B cell (primary cell): Measurements from ENCODE around the gene UBE2E3. TPM values are rescaled to one million over a fixed set of nuclear protein-coding genes. Genes with fewer than 3 reads are reported as not detected.

ENCODE experiments used
- ATAC-seq: fragments of 200-7000 bp; cut with Tn5 transposase; one replicate; pipeline ENCODE4 v1.10.0; 2021; ENCODE audit warnings: low read depth, mild to moderate bottlenecking, moderate number of reproducible peaks, moderate library complexity
- CTCF ChIA-PET: fragments of 350-600 bp; sonication (Branson Sonifier 250); formaldehyde crosslinking; loops from one replicate; lab custom pipeline; 2021; ENCODE audit warnings: antibody characterized with exemption, inconsistent platforms; lab: Charles Lee
- POLR2A ChIA-PET: fragments of 350-600 bp; sonication (Branson Sonifier 250); formaldehyde crosslinking; loops from one replicate; lab custom pipeline; 2021; ENCODE audit warnings: antibody characterized with exemption; lab: Charles Lee
- DNase-seq: peaks from one replicate; pipeline ENCODE4 v3.0.0; 2013
- H2AFZ ChIP-seq: 2 replicates; pipeline ENCODE4 v1.6.1; 2012; ENCODE audit warnings: mild to moderate bottlenecking, low read depth, low read length; ENCODE audit not compliant: insufficient read depth, poor library complexity, severe bottlenecking
- H3K27ac ChIP-seq, 2 donors: 1 replicate in 1 of 2; 2 replicates in 1 of 2; pipeline ENCODE4 v1.5.1; 2012 to 2013; ENCODE audit warnings: low read length in 2 of 2, mild to moderate bottlenecking in 2 of 2, moderate library complexity in 1 of 2
- H3K27me3 ChIP-seq, 4 experiments: fragments of 200-600 bp in 1 of 4; sonication (generic) in 1 of 4; replicated peaks in 1 of 4; 1 replicate in 2 of 4; 2 replicates in 2 of 4; pipeline versions ENCODE4 v1.6.1 to v1.7.0; 2013 to 2016; ENCODE audit warnings: low read length in 3 of 4, mild to moderate bottlenecking in 2 of 4, mixed read lengths in 1 of 4, moderate library complexity in 1 of 4; ENCODE audit not compliant: insufficient read depth in 4 of 4, control insufficient read depth in 3 of 4; ENCODE audit errors: control extremely low read depth in 1 of 4
- H3K36me3 ChIP-seq, 2 experiments: replicated peaks in 1 of 2; 1 replicate in 1 of 2; 2 replicates in 1 of 2; pipeline versions ENCODE4 v1.6.1 to v1.7.1; 2013; ENCODE audit warnings: low read length in 1 of 2; ENCODE audit not compliant: insufficient read depth in 2 of 2, control insufficient read depth in 1 of 2; ENCODE audit errors: control extremely low read depth in 1 of 2, extremely low read depth in 1 of 2
- H3K4me1 ChIP-seq, 2 donors: fragments of 200-600 bp in 1 of 2; sonication (generic) in 1 of 2; 1 replicate in 1 of 2; 2 replicates in 1 of 2; pipeline versions ENCODE4 v1.5.1 to v1.6.1; 2013 to 2017; ENCODE audit warnings: low read length in 2 of 2; ENCODE audit not compliant: control insufficient read depth in 2 of 2, insufficient read depth in 2 of 2
- H3K4me2 ChIP-seq: replicated peaks from 2 replicates; pipeline ENCODE3; 2012; ENCODE audit warnings: mild to moderate bottlenecking, low read depth, low read length; ENCODE audit not compliant: poor library complexity, severe bottlenecking
- H3K4me3 ChIP-seq, 5 experiments: fragments of 200-600 bp in 1 of 5; sonication (generic) in 1 of 5; 1 replicate in 3 of 5; 2 replicates in 2 of 5; pipeline versions ENCODE4 v1.5.1 to v1.7.0; 2011 to 2016; ENCODE audit warnings: low read length in 4 of 5, mild to moderate bottlenecking in 4 of 5, low read depth in 2 of 5, control low read depth in 1 of 5, moderate library complexity in 1 of 5; ENCODE audit not compliant: insufficient read depth in 1 of 5; ENCODE audit errors: control extremely low read depth in 1 of 5, extremely low read depth in 1 of 5
- H3K79me2 ChIP-seq: fragments of 200-600 bp; sonication (generic); one replicate; pipeline ENCODE4 v1.6.0; 2016; ENCODE audit warnings: low read length; ENCODE audit not compliant: control insufficient read depth, insufficient read depth
- H3K9ac ChIP-seq: fragments of 200-600 bp; sonication (generic); 2 replicates; pipeline ENCODE4 v1.6.1; 2017; ENCODE audit warnings: mild to moderate bottlenecking, low read length, moderate library complexity
- H3K9me3 ChIP-seq, 3 donors: one replicate each; pipeline versions ENCODE4 v1.6.1 to v1.7.1; 2013; ENCODE audit warnings: low read length in 2 of 3; ENCODE audit not compliant: control insufficient read depth in 2 of 3, insufficient read depth in 1 of 3; ENCODE audit errors: control extremely low read depth in 1 of 3
- H4K20me1 ChIP-seq: 2 replicates; pipeline ENCODE4 v1.6.0; 2012; ENCODE audit warnings: mild to moderate bottlenecking, low read length; ENCODE audit not compliant: insufficient read depth, control insufficient read depth, poor library complexity, severe bottlenecking
- H3K27ac Mint-ChIP-seq: one replicate; pipeline ENCODE4 v1.8.0; 2021; ENCODE audit warnings: mixed read lengths
- H3K27me3 Mint-ChIP-seq: one replicate; pipeline ENCODE4 v1.8.0; 2021; ENCODE audit warnings: mixed read lengths
- H3K4me1 Mint-ChIP-seq: one replicate; pipeline ENCODE4 v1.8.0; 2021; ENCODE audit warnings: mixed read lengths
- H3K4me3 Mint-ChIP-seq: one replicate; pipeline ENCODE4 v1.8.0; 2021; ENCODE audit warnings: mixed read lengths
- H3K9me3 Mint-ChIP-seq: one replicate; pipeline ENCODE4 v1.8.0; 2022; ENCODE audit warnings: mixed read lengths; ENCODE audit not compliant: insufficient read depth
- EZH2 ChIP-seq: IDR thresholded peaks from 2 replicates; pipeline ENCODE4 v1.6.1; 2012; ENCODE audit warnings: borderline replicate concordance, low read depth, mild to moderate bottlenecking, moderate library complexity, low read length; ENCODE audit not compliant: insufficient read depth, poor library complexity, severe bottlenecking
- WGBS: methylation state at CpG from one replicate; pipeline ENCODE4 v1.1.5; 2013; ENCODE audit warnings: missing lambda C conversion rate; ENCODE audit not compliant: insufficient coverage; 5-methylcytosine and 5-hydroxymethylcytosine counted together
- intact Hi-C: fragments of 100-400 bp; cut with micrococcal nuclease; formaldehyde crosslinking; loops from one replicate; pipeline ENCODE4 v1.10.0; 2022
- polyA plus RNA-seq: library from polyadenylated mRNA; depleted of rRNA; stranded (reverse); fragments of >200 nt; gene quantifications from 2 replicates; pipeline ENCODE4 v1.2.3, GENCODE V29; 2012
- total RNA-seq, 2 donors: library from RNA; stranded (reverse); fragments of 120-200 nt in 1 of 2; gene quantifications; 1 replicate in 1 of 2; 2 replicates in 1 of 2; pipeline versions ENCODE4 v1.2.3 to v1.2.4, GENCODE V29; 2013 to 2022
- TF ChIP-seq, protein P1 (sequence below): fragments of 200-600 bp; IDR thresholded peaks from one replicate; pipeline ENCODE4 v1.8.0; 2022; ENCODE audit warnings: antibody characterized with exemption, mild to moderate bottlenecking

Gene UBE2E3
- total and polyA plus RNA-seq, 2 donors (not counting 1 experiment from before 2014, with no cell fraction given) = 26.7 to 31.6 TPM

DNA sequence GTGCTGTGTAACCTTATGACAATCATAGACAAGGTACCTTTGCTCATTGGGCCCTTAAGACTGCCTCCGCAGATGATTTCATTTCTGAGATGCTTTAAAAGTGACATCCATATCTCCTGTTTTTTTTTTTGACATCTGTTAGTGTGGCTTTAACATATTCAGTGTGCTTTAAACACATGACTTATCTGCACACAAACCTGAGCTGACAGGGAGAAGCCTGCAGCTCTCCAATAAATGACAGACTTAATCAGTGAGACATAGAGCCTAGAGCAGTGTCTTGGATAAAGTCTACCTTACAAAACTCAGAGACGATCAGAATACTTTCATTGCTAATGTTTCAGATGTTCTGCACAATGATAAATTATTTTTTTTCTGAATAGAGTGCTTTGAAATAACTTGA is 130.7 kb downstream of the UBE2E3 start:
- intact Hi-C loops = no loop called here
- Histone ChIP-seq H3K4me2 (no peak overlapping the region), H3K27ac (no peak overlapping the region), H3K9me3 (no peaks in the 10 kb centered on the region), H3K79me2 (no peaks in the 10 kb centered on the region), H2AFZ (no peak overlapping the region), H3K4me1 (no peaks in the 10 kb centered on the region), H3K27me3 (no peaks in the 10 kb centered on the region), H3K36me3 (no peaks in the 10 kb centered on the region), H3K4me3 (no peak overlapping the region), H4K20me1 (no peaks in the 10 kb centered on the region), H3K9ac (no peak overlapping the region)
- CTCF ChIA-PET = interaction anchor here (2.8 kb wide), 1 partner anchor 603 kb away, joined by 12 read pairs; no protein-coding TSS in a partner anchor
- Mint-ChIP-seq H3K27me3 (no peaks in the 10 kb centered on the region), H3K4me3 (no peak overlapping the region), H3K27ac (no peak overlapping the region), H3K9me3 (no peaks in the 10 kb centered on the region), H3K4me1 (no peaks in the 10 kb centered on the region)
- no peak for TF ChIP-seq EZH2
- TF ChIP-seq, protein P1, sequence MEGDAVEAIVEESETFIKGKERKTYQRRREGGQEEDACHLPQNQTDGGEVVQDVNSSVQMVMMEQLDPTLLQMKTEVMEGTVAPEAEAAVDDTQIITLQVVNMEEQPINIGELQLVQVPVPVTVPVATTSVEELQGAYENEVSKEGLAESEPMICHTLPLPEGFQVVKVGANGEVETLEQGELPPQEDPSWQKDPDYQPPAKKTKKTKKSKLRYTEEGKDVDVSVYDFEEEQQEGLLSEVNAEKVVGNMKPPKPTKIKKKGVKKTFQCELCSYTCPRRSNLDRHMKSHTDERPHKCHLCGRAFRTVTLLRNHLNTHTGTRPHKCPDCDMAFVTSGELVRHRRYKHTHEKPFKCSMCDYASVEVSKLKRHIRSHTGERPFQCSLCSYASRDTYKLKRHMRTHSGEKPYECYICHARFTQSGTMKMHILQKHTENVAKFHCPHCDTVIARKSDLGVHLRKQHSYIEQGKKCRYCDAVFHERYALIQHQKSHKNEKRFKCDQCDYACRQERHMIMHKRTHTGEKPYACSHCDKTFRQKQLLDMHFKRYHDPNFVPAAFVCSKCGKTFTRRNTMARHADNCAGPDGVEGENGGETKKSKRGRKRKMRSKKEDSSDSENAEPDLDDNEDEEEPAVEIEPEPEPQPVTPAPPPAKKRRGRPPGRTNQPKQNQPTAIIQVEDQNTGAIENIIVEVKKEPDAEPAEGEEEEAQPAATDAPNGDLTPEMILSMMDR = no peak
- whole genome bisulfite sequencing = no CpG with 5 or more reads among the region's 2 CpGs
- POLR2A ChIA-PET = no interaction called here
- no peak for DNase-seq
- no peak for ATAC-seq

DNA sequence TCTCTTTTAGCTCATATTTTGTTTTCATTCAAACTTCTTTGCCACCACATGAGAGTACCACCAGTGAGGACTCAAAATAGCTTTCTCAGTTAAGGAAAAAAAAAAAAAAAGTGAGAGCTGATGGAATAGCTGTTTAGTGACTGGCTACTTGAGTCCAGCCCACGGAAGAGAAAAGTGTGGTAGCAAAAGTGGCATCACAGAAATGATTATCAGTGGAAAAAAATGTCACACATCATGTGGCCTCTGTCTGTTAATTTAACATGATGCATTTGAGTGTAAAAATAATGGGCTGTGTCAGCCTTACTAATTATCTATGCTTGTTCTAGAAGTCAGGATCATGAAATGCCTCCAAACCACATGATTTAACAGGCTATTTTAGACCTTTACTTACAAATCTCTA is 132.5 kb downstream of the UBE2E3 start:
- ATAC-seq = no peak
- intact Hi-C loops = no loop called here
- no peak for DNase-seq
- no peaks in the 10 kb centered on the region for H3K9me3 ChIP-seq
- Mint-ChIP-seq H3K27me3 (no peaks in the 10 kb centered on the region), H3K27ac (no peak overlapping the region), H3K4me3 (no peak overlapping the region), H3K4me1 (no peaks in the 10 kb centered on the region), H3K9me3 (no peaks in the 10 kb centered on the region)
- WGBS = 83% methylated on average over 1 of the region's 1 CpG
- H3K27ac ChIP-seq = no peak overlapping the region
- POLR2A ChIA-PET = interaction anchor here (0.7 kb wide), 1 partner anchor 191 kb away, joined by 3 read pairs; no protein-coding TSS in a partner anchor
- H3K4me2 ChIP-seq = no peak overlapping the region
- H3K4me3 ChIP-seq = no peak overlapping the region
- no peak overlapping the region for H3K9ac ChIP-seq
- H3K79me2 ChIP-seq = no peaks in the 10 kb centered on the region
- TF ChIP-seq, protein P1 = no peak
- TF ChIP-seq EZH2 = no peak
- H3K4me1 ChIP-seq = no peaks in the 10 kb centered on the region
- CTCF ChIA-PET = interaction anchor here (0.7 to 1.2 kb wide), 3 partner anchors 12 to 383 kb away, joined by 3 to 6 read pairs (median 4); no protein-coding TSS in a partner anchor
- no peaks in the 10 kb centered on the region for H3K27me3 ChIP-seq
- no peaks in the 10 kb centered on the region for H4K20me1 ChIP-seq
- no peak overlapping the region for H2AFZ ChIP-seq
- no peaks in the 10 kb centered on the region for H3K36me3 ChIP-seq
